Measurements from ENCODE around the gene LRP5.
"Not testable (repeated sequence)": the region's sequence is repeated elsewhere in the genome, so short reads cannot be mapped to it uniquely, and the experiment has no call there.

Gene LRP5

GRCh38 chr11:68282861-68283230 lies 29.5 kb upstream of the LRP5 start:
- DNase-seq: no peak

GRCh38 chr11:68284588-68284987 lies 27.8 kb upstream of the LRP5 start:
- not testable (repeated sequence) for DNase-seq

GRCh38 chr11:68287419-68287818 lies 25.0 kb upstream of the LRP5 start:
- DNase-seq: no peak

GRCh38 chr11:68289456-68289855 lies 22.9 kb upstream of the LRP5 start:
- DNase-seq: no peak

GRCh38 chr11:68293708-68294107 lies 18.7 kb upstream of the LRP5 start:
- no peak for DNase-seq

GRCh38 chr11:68295271-68295670 lies 17.1 kb upstream of the LRP5 start:
- DNase-seq: no peak

- DNase-seq: no peak
Observed at GRCh38 chr11:68295940-68296339, 16.5 kb upstream of the LRP5 start.

GRCh38 chr11:68296344-68297051 lies 15.9 kb upstream of the LRP5 start:
- DNase-seq: no peak

- no peak for DNase-seq
Observed at GRCh38 chr11:68297052-68297378, 15.4 kb upstream of the LRP5 start.

GRCh38 chr11:68297494-68297811 lies 14.9 kb upstream of the LRP5 start:
- DNase-seq: no peak

GRCh38 chr11:68297812-68298658 lies 14.4 kb upstream of the LRP5 start:
- DNase-seq: peak; percentile 78 to 81

GRCh38 chr11:68298659-68299516 lies 13.5 kb upstream of the LRP5 start:
- DNase-seq: no peak

GRCh38 chr11:68299517-68299879 lies 12.9 kb upstream of the LRP5 start:
- DNase-seq: not testable (repeated sequence)

- no peak for DNase-seq
Observed at GRCh38 chr11:68300076-68300830, 12.1 kb upstream of the LRP5 start.

GRCh38 chr11:68302256-68302655 lies 10.1 kb upstream of the LRP5 start:
- no peak for DNase-seq

GRCh38 chr11:68302670-68303069 lies 9.7 kb upstream of the LRP5 start:
- no peak for DNase-seq

- DNase-seq: no peak
Observed at GRCh38 chr11:68303083-68303482, 9.3 kb upstream of the LRP5 start.

GRCh38 chr11:68303982-68304780 lies 8.2 kb upstream of the LRP5 start:
- DNase-seq: no peak

- DNase-seq: no peak
Observed at GRCh38 chr11:68306636-68307035, 5.8 kb upstream of the LRP5 start.

GRCh38 chr11:68308068-68308467 lies 4.3 kb upstream of the LRP5 start:
- no peak for DNase-seq

- no peak for DNase-seq
Observed at GRCh38 chr11:68309621-68310185, 2.7 kb upstream of the LRP5 start.

Measured in stimulated activated CD4-positive, alpha-beta T cell treated with anti-CD3 and anti-CD28 coated beads, Interleukin-2, amount 100 ng/mL, for 24 hours (primary cell).